GM18907 (cell line): ENCODE results near the gene CAPN13.

ENCODE experiments used
- ATAC-seq: cut with Tn5 transposase; IDR thresholded peaks from one replicate; pipeline ENCODE4 v1.9.1; 2021; ENCODE audit warnings: mild to moderate bottlenecking, moderate library complexity; ENCODE audit not compliant: unreplicated experiment

Gene CAPN13, protein sequence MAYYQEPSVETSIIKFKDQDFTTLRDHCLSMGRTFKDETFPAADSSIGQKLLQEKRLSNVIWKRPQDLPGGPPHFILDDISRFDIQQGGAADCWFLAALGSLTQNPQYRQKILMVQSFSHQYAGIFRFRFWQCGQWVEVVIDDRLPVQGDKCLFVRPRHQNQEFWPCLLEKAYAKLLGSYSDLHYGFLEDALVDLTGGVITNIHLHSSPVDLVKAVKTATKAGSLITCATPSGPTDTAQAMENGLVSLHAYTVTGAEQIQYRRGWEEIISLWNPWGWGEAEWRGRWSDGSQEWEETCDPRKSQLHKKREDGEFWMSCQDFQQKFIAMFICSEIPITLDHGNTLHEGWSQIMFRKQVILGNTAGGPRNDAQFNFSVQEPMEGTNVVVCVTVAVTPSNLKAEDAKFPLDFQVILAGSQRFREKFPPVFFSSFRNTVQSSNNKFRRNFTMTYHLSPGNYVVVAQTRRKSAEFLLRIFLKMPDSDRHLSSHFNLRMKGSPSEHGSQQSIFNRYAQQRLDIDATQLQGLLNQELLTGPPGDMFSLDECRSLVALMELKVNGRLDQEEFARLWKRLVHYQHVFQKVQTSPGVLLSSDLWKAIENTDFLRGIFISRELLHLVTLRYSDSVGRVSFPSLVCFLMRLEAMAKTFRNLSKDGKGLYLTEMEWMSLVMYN

DNA sequence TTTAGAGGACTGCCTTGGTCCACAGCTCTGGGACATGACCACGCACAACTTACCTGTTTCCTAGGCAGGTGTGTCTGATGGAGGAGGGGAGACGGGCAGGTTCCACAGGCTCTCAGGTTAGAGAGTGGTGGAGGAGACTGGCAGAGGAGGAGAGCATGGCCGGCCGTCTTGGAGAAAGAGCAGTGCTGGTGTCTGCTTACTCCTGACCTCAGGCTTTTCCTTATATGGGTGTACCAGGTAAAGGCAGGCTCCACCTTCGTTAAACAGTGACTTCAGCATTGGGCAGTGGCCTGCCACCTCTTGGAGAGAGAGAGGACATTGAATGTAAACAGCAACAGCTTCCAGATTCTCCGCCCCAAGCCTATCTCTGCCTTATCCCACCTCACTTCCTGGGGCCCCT is at the start of gene CAPN13:
TSS of gene CAPN13 (minus strand) at position 198 of the 400 bp plus-strand sequence. CDS start 20,121 bp downstream, outside the sequence.
- no peak for ATAC-seq

DNA sequence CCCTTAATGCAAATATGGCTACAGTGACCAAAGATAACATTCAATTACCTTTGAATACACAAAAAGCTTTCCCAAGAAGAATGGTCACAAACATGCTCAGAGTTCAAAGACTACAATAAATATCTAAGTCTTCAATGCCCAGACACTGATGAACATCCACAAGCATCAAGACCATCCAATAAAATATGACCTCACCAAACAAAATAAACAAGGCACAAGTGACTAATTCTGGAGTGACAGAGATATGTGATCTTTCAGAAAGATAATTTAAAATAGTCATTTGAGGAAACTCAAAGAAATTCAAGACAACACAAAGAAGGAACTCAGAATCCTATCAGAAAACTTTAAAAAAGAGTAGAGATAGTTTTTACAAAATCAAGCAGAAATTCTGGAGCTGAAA is 40.6 kb upstream of the CAPN13 start:
- no peak for ATAC-seq

DNA sequence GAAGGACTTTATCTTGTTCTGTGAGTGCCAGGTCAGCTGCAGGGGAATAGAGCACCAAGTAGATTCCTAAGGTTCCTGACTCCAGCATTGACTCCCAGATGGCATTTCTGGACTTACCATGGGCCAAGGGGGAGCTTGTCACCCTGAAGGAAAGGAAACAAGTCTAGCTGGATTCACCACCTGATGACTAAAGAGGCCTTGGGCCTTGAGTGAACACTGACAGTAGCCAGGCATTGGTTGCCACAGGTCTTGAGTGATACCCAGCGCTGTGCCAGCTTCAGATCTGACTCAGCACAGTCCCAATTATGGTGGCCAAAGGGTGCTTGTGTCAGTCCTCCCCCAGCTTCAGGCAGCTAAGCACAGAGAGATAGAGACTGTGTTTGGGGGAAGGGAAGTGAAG is 40.1 kb upstream of the CAPN13 start:
- no peak for ATAC-seq

DNA sequence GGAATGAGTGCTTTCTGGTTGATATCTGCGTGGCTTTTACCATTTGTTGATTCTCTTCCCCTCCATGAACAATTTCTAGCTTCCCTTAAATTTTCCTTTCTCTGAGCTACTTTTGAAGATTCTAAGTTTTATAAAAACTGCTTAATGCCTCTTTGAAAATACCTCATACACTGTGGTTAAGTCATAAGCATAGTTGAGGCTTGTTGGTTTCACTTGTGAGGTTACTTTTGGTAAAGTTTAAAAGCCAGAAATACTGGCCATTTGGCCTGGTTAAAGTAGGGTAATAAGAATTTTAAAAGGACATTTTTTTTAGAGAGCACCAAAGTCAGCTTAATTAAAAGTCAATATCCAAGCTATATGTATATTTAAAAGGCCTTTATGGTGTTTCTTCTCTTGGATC is 21.3 kb upstream of the CAPN13 start:
- ATAC-seq = no peak

DNA sequence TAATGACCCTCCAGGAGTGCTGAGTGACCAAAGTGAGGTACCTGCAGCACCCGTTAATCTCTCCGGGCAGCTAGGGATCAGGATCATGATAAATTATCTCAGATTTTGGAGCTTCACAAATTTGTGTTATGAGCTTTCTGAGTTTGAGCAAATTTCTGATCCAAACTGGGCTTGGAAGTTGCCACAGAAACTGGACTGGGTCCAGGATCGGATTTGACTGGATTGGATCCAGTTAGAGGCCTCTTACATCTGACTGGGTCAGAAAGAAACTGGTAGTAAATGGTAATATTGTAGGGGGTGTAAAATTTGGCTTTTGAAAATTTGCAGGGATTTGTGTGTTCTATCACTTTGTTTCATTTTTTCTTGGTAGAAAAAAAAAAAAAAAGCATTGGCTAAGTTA is 19.7 kb upstream of the CAPN13 start:
- ATAC-seq = no peak

DNA sequence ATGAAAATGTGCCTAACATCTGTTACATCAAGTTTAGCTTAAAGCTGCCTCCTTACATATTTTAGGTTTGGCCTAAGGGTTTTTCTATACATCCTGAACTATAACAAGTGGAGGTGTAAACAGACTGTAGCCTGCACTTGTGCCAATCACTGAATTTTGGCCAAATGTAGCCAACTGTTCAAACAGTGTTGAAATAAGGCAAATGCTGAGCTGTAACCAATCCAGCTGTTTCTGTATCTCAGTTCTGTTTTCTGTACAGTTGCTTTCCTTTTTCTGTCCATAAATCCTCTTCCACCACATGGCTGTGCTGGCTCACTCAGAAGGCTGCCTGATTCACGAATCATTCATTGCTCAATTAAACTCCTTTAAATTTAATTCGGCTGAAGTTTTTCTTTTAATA is 19.2 kb upstream of the CAPN13 start:
- ATAC-seq = no peak

DNA sequence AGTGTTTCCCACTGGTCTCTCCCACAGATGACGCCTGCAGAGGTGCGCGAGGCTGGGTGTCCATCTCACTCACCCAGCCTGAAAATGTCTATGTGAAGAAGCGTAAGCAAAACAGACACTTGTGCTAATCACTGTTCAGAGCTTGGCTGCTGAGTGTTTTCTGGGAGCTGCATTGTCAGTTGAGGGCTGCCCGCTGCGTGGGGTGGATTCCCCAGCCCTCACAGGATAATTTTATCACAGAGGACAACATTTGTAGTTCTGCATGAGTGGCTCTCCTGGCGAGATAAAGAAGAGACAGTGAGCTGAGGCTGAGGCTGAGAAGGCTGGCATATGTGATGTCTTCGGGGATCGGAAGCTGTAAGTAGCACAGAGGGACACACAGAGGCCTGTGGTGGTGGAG is 16.2 kb upstream of the CAPN13 start:
- no peak for ATAC-seq

DNA sequence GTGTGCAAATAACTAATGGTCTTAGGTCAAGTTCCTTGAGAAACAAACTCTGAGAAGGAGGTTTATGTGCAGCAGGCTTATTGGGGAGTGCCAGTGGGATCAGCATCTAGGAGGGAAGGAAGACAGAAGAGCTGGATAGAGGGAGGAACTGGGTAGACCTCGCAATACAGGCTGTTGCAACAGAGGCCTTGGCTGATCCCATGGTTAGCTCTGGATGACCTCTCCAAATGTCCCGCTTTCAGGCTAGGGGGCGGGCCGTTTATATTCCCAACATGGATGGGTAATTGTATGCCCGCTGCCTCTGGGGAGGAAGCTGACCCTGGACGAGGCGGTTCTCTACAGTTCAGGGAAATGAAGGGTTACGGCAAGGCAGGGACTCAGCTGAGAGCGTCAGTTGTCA is 14.7 kb upstream of the CAPN13 start:
- no peak for ATAC-seq

DNA sequence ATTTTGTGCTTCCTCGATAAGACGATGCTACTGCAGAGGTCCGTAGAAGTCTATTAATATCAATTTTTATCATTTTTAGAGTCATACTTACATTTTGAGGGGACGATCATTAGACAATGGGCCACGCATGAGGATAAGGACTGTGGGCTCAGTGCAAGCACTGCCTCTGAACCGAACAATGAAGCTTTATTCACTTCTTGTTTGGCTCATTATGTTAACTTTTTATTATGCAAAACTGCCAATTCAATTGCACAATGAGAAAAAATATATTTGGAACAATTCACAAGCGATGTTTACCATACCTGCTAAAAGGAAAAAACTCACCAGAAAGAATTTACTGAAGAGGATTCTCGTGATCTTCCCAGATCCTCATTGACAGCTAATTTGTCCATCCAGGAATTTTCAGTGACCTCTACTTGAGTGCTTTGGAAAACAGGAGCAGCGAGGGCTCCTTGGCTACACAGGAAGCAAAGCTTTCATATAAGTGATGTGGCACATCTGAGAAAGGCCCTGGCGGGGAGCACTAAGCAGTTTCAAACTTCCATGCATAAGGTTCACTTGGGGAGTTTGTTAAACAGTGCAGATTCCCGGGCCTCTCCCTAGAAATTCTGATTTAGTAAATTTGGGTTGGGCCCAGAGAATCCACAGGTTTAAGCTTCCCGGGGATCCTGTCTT is 13.3 kb upstream of the CAPN13 start:
- ATAC-seq = no peak

DNA sequence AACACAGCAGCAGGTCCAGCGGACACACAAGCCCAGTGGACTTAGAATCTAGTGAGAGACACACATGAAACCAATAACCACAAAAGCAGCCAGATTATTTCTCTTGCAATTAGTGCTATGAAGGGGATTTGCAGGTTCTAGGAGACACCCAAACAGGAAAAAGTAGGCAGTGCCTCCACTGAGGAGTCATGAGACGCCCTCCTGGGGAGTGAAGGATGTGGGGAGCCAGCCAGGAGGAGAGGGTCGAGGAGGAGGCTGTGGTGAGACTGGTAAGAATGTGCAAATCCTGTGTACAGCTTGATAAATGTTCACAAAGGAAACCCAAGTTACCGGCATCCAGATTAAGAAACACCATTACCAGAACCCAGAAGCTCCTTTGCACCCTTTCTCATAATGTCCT is 2.7 kb upstream of the CAPN13 start:
- ATAC-seq = no peak

DNA sequence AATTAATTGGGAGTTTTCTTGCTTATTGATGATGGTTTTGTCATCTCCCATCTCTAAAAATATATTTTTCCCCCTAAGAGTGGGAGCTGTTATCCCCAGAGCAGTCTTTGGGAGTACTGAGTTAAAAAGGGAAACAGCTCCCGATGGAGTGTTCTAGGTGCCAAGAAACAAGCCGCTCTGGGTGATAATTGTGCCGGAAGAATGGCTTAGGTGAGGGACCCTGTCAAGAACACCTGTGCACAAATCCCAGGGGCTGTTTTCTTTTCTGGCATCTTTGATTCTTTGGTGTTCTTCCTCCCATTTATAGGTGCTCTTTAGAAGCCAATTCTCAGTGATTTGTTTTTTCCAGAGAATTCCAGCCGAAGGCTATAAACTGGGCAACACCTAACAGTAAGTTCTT is 1.4 kb upstream of the CAPN13 start:
- no peak for ATAC-seq

DNA sequence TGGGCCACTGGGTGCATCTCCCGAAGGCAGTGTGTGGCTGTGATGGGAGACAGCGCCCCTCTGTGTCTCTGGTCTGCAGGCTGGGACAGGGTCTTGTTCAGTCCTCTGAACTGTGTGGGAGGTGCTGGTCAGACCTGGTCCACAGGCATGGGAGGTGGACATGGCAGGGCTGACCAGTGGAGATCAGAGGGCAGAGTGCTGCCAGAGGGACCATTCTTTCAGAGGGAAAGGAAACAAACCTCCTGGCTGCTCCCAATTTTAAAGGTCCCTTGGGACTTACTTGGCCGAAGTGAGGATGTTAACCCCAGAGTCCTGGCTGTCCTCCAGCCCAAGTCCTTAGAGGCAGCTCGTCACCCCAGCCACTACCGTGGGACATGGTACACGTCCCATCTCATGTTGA is 4.0 kb downstream of the CAPN13 start:
- ATAC-seq = no peak

DNA sequence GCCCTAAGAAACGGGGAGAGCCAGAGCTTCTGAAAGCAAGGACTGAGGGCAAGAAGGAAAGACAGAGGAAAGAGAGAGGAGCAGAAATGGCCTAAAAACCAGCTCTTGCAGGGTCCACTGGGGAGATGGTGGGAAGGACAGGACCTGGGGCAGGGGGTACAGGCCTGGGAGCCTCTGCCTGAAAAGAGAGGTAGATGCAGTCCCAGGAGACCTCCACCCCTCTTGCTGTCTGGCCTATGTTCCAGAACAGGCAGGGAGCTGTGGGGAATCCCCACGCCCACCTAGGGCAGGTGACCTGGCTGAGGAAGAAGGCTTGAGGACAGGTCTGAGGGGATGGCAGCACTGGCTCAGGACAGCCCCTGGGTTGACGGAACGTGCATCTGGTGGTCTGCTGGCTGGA is 4.6 kb downstream of the CAPN13 start:
- ATAC-seq = no peak

DNA sequence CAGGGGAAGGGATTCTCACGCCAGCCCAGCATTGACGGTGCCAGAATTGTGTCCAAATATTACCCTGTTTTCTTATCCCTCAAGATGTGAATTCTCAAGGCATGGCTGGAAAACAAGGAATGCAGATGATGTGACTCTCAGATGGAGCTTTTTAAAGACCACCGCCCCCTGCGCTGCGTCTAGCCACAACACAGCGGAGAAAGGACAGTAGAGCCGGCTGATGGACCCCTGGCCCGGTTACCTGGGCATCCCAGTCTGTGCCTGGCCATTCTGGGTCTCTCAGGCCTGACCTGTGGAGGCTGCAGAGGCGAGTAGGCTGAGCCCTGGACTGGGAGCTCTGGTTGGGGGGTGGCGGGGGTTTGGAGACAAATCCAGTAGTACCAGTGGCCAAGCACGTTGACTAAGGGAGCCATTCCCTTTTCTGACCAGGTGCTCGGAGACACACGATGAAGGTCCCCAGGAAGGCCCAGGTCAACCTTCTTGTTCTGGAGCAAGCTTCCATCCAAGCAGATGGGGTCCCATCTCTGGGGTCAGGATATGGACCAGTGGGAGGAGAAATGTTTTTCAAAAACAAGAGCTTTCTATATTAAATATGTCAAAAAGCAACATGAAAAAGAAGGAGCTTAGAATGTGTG is 5.3 kb downstream of the CAPN13 start:
- ATAC-seq = no peak

DNA sequence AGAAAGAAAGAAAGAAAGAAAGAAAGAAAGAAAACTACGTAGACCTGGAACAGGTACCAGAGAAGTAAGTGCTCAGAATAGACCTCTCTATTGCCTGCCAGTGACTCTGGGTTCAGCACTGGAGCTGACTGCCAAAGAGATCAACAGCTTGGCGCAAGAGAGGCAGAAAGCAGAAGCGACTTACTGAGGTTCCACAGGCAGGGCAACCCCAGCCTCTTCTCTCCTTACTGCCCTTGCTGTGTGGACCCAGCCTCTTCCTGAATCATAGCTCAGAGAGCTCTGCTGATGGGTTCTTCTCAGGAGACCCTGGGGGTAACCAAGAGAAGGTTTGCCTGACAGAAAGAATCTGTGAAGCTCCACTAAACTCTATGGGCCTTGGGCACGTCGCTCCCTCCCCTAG is 7.1 kb downstream of the CAPN13 start:
- ATAC-seq = no peak

DNA sequence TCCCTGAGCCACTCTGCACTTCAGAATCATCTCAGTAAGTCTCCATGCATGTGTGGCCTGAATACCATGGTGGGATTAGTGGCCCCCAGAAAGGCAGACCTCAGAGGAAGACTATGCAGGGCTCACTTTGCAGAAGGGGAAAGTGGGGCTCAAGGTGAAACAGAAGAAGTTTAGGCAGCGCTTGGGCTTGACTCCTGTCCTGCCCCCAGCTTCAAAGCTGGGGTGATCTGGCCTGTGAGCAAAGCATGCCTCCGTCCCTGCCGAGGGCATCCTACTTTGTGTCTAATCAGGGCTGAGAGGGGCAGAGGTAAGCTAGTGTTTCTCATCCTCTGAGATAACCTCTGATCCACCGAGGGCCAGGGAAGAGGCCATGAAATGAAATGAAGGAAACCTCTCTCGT is 7.9 kb downstream of the CAPN13 start:
- no peak for ATAC-seq

DNA sequence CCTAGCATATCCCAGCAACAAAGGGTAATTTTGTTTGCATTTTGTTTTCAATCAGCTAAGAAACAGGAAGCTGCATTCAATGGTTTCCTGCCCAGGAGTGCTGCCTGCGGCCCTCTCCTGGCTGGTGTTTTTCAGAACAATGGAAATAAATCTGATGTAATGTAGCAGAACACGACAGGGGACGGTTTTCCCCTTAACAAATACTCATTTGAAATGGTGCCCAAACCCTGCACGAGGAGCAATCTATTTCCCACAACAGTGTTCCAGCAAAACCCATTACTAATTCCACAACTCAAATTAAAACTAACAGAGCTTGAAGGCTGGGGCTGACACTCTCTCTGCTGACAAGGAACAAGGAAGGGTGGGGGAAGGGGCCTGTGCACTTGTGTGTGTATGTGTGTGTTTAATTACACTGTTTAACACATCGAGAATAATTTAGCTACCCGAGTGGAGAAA is 8.7 kb downstream of the CAPN13 start:
- ATAC-seq = no peak

DNA sequence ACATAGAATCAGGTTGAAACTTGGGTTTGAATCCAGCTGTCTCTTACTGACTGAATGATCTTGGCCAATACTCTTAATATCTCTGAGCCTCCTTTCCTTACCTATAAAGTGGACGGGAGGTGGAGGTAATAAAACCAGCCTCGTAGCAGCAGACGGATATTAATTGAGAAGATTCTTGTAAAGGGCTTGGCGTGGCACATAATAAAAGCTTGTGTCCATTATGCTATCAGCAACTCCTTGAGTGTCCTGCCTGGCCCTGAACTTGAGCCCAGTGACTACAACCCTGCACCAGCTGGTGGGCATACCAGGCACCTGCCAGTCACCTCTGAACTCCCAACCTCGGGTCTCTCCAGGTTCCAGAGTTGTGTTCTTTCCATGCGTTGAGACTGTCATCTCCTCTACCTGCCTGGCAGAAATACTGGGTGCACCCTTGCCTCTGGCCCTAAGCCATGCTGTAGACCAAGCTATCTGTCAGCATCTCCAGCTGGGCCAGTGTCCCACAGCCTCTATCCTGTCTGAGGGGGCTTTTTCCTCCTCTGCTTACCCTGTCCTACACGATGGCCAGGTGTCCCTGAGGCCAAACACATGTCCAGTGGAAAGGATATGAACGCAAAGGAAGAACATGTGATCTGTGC is 9.7 kb downstream of the CAPN13 start:
- ATAC-seq = no peak

DNA sequence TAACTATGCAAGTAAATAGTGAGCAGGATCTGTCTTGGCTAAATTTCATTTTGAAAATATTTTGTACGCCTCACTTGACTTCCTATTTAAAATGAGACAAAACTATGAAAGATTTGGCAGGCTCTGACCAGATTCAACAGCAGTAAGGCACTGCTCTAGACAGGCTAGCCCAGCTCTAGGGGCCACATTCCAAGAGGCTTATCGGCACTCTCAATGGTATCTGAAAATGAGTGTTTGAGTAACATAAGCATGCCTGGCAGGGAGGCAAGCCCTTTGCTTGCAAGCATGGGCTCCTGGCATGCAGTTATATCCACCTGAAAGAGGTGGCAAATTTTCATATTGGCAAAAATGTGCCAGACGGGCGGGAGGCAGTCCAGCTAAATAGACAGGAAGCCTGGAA is 10.5 kb downstream of the CAPN13 start:
- no peak for ATAC-seq

DNA sequence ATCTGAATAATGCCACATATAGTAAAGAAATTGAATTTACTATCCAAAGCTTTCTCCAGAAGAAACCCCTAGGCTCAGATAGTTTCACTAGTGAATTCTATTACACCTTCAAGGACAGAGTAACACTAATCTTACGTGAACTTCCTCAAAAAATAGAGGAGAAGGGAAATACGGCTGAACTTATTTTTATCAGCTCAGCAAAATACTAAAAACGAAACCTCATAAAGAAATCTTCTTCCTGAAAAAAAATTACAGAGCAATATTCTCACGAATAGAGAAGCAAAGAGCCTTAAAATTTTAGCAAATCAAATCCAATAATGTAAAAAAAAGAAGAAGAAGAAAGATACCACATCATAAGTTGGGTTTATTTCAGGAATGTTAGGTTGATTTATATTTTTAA is 14.7 kb downstream of the CAPN13 start:
- ATAC-seq = no peak

DNA sequence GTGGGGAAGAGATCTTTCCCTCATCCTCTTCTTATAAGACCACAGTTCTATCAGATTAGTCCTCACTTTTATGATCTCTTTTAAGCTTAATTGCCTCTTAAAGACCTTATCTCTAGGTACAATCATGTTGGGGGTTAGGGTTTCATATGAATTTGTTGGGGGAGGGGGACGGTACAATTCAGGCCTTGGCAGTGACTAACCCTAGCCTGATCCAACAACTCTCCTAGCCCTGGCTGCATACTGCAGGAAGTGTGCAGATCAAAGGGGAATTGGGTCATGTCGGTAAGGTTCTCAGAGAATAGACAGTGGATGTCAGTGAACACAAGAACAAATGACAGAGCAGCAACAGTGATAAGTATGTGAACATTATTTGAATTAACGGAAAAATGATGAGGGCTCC is 16.4 kb downstream of the CAPN13 start:
- ATAC-seq = no peak
